HepG2 (cell line): Measurements from ENCODE around the gene SMYD2. TPM values are rescaled to one million over a fixed set of nuclear protein-coding genes. Genes with fewer than 3 reads are reported as not detected.

Experiments used
- BHLHE40 ChIP-seq: IDR thresholded peaks from 2 replicates; pipeline ENCODE4 v1.6.1; 2011; ENCODE audit warnings: low read length, improper control_type of control experiment
- CHCHD3 ChIP-seq: sonication (generic); formaldehyde crosslinking; IDR thresholded peaks from 2 replicates; pipeline ENCODE4 v1.8.0; 2022; ENCODE audit warnings: mild to moderate bottlenecking, missing genetic modification reagents, moderate library complexity
- DNMT1 ChIP-seq: sonication (generic); formaldehyde crosslinking; IDR thresholded peaks from 2 replicates; pipeline ENCODE4 v1.5.1; 2020; ENCODE audit warnings: mild to moderate bottlenecking, missing genetic modification reagents
- GABPB1 ChIP-seq: IDR thresholded peaks from 2 replicates; pipeline ENCODE4 v1.6.1; 2016; ENCODE audit warnings: mild to moderate bottlenecking, missing genetic modification reagents, moderate library complexity, missing compliant biosample characterization
- HOXA7 ChIP-seq: sonication (generic); formaldehyde crosslinking; IDR thresholded peaks from 2 replicates; pipeline ENCODE4 v1.8.1; 2022; ENCODE audit warnings: mild to moderate bottlenecking, missing genetic modification reagents, moderate library complexity
- MEF2D ChIP-seq: sonication (generic); formaldehyde crosslinking; IDR thresholded peaks from 2 replicates; pipeline ENCODE4 v1.5.1; 2020; ENCODE audit warnings: mild to moderate bottlenecking, missing genetic modification reagents
- MIER3 ChIP-seq: IDR thresholded peaks from 2 replicates; pipeline ENCODE4 v1.6.1; 2016; ENCODE audit warnings: missing compliant biosample characterization, borderline replicate concordance
- SOX6 ChIP-seq, 2 experiments: fragments of 450-650 bp in 1 of 2; sonication (generic) in 1 of 2; formaldehyde crosslinking in 1 of 2; IDR thresholded peaks; 2 replicates each; pipeline versions ENCODE4 v1.4.0 to v1.6.1; 2017 to 2020; ENCODE audit warnings: antibody characterized with exemption in 1 of 2, mild to moderate bottlenecking in 1 of 2, missing genetic modification reagents in 1 of 2
- YEATS2 ChIP-seq: sonication (generic); formaldehyde crosslinking; IDR thresholded peaks from 2 replicates; pipeline ENCODE4 v1.4.0; 2020; ENCODE audit warnings: missing genetic modification reagents, borderline replicate concordance
- ZSCAN25 ChIP-seq: sonication (generic); formaldehyde crosslinking; IDR thresholded peaks from 2 replicates; pipeline ENCODE4 v1.8.0; 2022; ENCODE audit warnings: mild to moderate bottlenecking, missing genetic modification reagents
- polyA plus RNA-seq, 8 experiments: library from polyadenylated mRNA; depleted of rRNA in 3 of 8; stranded (reverse) in 7 of 8; unstranded in 1 of 8; fragments of >200 nt; fragmentation: Illumina TruSeq in 4 of 8; extraction: Trizol in 4 of 8; gene quantifications; 2 replicates each; pipeline versions ENCODE4 v1.2.1 to v1.2.3, GENCODE V29; 2011 to 2016; ENCODE audit warnings: low read depth in 4 of 8, missing spikeins in 1 of 8, mixed read lengths in 1 of 8; ENCODE audit not compliant: insufficient read depth in 1 of 8
- total RNA-seq, 5 experiments: library from RNA; depleted of rRNA; stranded (reverse); fragments of >200 nt; fragmentation: Illumina TruSeq; extraction: Trizol; gene quantifications; 2 replicates each; pipeline ENCODE4 v1.2.3, GENCODE V29; 2016; ENCODE audit warnings: low read depth in 1 of 5
- TF ChIP-seq, protein P1 (sequence below): sonication (generic); formaldehyde crosslinking; IDR thresholded peaks from 2 replicates; pipeline ENCODE4 v1.4.0; 2020; ENCODE audit warnings: mild to moderate bottlenecking, missing genetic modification reagents, borderline replicate concordance
- TF ChIP-seq, protein P2 (sequence below): sonication (generic); formaldehyde crosslinking; IDR thresholded peaks from 2 replicates; pipeline ENCODE4 v1.5.1; 2020; ENCODE audit warnings: missing genetic modification reagents, mild to moderate bottlenecking, borderline replicate concordance
- TF ChIP-seq, protein P3 (sequence below): sonication (generic); formaldehyde crosslinking; IDR thresholded peaks from 2 replicates; pipeline ENCODE4 v1.4.0; 2020; ENCODE audit warnings: missing genetic modification reagents, low read depth, mild to moderate bottlenecking, borderline replicate concordance
- TF ChIP-seq, protein P4 (sequence below): IDR thresholded peaks from 2 replicates; pipeline ENCODE4 v1.4.0; 2020; ENCODE audit warnings: mild to moderate bottlenecking, missing genetic modification reagents

Gene SMYD2
- total and polyA plus RNA-seq, 2 of the 13 experiments (the other 11 are each of a cell fraction or from before 2014, with no cell fraction given): 72.7 to 139 TPM

DNA sequence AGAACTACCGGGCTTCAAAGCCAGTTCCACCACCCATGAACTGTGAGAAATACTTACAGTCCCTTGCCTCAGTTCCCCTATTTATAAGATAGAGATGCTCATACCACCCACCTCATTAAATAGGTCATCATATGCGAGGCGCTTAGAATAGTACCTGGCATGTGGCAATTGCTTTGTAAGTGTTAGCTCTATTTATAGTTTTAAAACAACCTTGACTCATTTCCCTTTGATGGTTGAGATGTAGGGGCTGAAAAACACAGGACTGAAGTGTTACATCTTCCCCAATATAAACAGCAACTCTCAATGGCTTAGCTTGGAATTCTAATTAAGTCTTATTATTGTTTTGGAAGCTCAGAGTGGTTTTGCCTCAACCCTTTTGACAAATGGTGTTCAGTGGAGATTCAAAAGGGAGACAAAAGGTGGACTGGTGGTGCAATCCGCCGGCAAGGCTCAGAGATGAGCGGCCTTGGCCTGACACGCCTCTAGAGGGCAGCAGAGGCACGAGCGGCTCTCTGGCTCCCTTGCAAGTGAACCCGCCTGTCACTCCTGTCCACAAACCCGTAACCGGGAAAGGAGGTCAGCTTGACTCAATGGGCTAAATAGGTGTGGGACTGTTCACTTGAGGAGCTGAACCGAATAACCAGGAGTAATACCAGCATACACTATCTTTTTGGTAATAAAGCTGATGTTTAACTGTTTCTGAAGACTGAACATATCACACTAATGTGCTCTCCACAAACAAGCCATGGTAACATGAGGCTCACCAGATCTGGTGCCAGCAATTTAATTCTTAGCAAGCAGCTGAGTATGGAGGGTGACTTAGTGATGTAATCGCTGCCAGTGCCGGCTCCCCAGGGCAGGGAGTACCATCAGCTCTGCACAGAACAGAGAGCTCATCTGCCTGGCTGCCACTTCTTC lies 19.5 kb upstream of the SMYD2 start (continued):
- TF ChIP-seq, protein P1, sequence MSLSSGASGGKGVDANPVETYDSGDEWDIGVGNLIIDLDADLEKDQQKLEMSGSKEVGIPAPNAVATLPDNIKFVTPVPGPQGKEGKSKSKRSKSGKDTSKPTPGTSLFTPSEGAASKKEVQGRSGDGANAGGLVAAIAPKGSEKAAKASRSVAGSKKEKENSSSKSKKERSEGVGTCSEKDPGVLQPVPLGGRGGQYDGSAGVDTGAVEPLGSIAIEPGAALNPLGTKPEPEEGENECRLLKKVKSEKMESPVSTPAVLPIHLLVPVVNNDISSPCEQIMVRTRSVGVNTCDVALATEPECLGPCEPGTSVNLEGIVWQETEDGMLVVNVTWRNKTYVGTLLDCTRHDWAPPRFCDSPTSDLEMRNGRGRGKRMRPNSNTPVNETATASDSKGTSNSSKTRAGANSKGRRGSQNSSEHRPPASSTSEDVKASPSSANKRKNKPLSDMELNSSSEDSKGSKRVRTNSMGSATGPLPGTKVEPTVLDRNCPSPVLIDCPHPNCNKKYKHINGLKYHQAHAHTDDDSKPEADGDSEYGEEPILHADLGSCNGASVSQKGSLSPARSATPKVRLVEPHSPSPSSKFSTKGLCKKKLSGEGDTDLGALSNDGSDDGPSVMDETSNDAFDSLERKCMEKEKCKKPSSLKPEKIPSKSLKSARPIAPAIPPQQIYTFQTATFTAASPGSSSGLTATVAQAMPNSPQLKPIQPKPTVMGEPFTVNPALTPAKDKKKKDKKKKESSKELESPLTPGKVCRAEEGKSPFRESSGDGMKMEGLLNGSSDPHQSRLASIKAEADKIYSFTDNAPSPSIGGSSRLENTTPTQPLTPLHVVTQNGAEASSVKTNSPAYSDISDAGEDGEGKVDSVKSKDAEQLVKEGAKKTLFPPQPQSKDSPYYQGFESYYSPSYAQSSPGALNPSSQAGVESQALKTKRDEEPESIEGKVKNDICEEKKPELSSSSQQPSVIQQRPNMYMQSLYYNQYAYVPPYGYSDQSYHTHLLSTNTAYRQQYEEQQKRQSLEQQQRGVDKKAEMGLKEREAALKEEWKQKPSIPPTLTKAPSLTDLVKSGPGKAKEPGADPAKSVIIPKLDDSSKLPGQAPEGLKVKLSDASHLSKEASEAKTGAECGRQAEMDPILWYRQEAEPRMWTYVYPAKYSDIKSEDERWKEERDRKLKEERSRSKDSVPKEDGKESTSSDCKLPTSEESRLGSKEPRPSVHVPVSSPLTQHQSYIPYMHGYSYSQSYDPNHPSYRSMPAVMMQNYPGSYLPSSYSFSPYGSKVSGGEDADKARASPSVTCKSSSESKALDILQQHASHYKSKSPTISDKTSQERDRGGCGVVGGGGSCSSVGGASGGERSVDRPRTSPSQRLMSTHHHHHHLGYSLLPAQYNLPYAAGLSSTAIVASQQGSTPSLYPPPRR (CRISPR knock-in tag): no peak
- TF ChIP-seq, protein P2, sequence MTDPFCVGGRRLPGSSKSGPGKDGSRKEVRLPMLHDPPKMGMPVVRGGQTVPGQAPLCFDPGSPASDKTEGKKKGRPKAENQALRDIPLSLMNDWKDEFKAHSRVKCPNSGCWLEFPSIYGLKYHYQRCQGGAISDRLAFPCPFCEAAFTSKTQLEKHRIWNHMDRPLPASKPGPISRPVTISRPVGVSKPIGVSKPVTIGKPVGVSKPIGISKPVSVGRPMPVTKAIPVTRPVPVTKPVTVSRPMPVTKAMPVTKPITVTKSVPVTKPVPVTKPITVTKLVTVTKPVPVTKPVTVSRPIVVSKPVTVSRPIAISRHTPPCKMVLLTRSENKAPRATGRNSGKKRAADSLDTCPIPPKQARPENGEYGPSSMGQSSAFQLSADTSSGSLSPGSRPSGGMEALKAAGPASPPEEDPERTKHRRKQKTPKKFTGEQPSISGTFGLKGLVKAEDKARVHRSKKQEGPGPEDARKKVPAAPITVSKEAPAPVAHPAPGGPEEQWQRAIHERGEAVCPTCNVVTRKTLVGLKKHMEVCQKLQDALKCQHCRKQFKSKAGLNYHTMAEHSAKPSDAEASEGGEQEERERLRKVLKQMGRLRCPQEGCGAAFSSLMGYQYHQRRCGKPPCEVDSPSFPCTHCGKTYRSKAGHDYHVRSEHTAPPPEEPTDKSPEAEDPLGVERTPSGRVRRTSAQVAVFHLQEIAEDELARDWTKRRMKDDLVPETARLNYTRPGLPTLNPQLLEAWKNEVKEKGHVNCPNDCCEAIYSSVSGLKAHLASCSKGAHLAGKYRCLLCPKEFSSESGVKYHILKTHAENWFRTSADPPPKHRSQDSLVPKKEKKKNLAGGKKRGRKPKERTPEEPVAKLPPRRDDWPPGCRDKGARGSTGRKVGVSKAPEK (CRISPR knock-in tag): no peak
- TF ChIP-seq BHLHE40 (0 out of 2 replicates have a peak, but pooled peaks have one; percentile 17), YEATS2 (peak; percentile 49; the same call in 1 of the 2 replicates), SOX6 (IDR thresholded peaks at IDR 0.05) (no peak), SOX6 (CRISPR knock-in tag; IDR thresholded peaks at IDR 0.05) (no peak; the same call in 1 of the 2 replicates), HOXA7 (CRISPR knock-in tag) (no peak), MIER3 (CRISPR knock-in tag) (0 out of 2 replicates have a peak, but pooled peaks have one; percentile 65), CHCHD3 (CRISPR knock-in tag) (no peak), ZSCAN25 (CRISPR knock-in tag) (no peak), DNMT1 (CRISPR knock-in tag) (no peak), MEF2D (no peak), GABPB1 (CRISPR knock-in tag) (peak; percentile 24; the same call in 1 of the 2 replicates)
- TF ChIP-seq, protein P3, sequence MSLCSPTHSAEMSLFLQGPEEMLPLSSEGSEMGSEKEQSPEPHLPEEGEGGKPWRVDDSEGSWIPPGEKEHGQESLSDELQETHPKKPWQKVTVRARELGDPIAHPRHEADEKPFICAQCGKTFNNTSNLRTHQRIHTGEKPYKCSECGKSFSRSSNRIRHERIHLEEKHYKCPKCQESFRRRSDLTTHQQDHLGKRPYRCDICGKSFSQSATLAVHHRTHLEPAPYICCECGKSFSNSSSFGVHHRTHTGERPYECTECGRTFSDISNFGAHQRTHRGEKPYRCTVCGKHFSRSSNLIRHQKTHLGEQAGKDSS (CRISPR knock-in tag): 0 out of 2 replicates have a peak, but pooled peaks have one; percentile 56
- TF ChIP-seq, protein P4, sequence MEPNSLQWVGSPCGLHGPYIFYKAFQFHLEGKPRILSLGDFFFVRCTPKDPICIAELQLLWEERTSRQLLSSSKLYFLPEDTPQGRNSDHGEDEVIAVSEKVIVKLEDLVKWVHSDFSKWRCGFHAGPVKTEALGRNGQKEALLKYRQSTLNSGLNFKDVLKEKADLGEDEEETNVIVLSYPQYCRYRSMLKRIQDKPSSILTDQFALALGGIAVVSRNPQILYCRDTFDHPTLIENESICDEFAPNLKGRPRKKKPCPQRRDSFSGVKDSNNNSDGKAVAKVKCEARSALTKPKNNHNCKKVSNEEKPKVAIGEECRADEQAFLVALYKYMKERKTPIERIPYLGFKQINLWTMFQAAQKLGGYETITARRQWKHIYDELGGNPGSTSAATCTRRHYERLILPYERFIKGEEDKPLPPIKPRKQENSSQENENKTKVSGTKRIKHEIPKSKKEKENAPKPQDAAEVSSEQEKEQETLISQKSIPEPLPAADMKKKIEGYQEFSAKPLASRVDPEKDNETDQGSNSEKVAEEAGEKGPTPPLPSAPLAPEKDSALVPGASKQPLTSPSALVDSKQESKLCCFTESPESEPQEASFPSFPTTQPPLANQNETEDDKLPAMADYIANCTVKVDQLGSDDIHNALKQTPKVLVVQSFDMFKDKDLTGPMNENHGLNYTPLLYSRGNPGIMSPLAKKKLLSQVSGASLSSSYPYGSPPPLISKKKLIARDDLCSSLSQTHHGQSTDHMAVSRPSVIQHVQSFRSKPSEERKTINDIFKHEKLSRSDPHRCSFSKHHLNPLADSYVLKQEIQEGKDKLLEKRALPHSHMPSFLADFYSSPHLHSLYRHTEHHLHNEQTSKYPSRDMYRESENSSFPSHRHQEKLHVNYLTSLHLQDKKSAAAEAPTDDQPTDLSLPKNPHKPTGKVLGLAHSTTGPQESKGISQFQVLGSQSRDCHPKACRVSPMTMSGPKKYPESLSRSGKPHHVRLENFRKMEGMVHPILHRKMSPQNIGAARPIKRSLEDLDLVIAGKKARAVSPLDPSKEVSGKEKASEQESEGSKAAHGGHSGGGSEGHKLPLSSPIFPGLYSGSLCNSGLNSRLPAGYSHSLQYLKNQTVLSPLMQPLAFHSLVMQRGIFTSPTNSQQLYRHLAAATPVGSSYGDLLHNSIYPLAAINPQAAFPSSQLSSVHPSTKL: peak; percentile 52; the same call in 1 of the 2 replicates
